Stimulated activated CD4-positive, alpha-beta T cell treated with anti-CD3 and anti-CD28 coated beads, Interleukin-2, amount 100 ng/mL, for 24 hours (primary cell): ENCODE results near the gene TNFRSF18.
"Not testable (repeated sequence)": the region's sequence is repeated elsewhere in the genome, so short reads cannot be mapped to it uniquely, and the experiment has no call there.

ENCODE experiments used
- DNase-seq, 2 donors: peaks; one replicate each; pipeline ENCODE4 v3.0.0-alpha.2; 2020

The TNFRSF18 gene

GRCh38 chr1:1206376-1206965, at the start of gene TNFRSF18:
Gene TNFRSF18, minus strand, starts transcription at chr1:1206592. Its CDS starts 21 bp downstream, at chr1:1206571.
- DNase-seq: peak; percentile 60 to 73

GRCh38 chr1:1255611-1256010, 49.2 kb upstream of the TNFRSF18 start:
- no peak for DNase-seq

DNA sequence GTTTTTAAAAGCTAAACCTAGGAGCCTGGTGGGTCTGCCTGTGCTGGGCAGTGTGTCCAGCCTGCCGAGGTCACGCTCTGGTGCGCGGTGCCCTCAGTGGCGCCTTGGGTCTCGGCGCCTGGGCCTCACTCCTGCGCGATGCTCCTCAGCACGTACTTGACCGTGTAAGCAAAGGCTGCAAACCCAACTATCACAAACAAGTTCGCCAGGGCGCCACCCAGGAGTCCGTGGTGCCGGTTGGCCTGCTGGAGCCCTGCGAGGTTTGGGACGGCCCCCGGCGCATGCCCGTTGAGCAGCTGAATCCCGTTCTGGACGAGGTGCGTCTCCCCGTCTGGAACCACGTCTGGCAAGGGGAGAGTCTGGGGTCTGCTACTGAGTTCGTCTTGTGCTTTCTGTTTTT, 48.7 kb upstream of the TNFRSF18 start:
- DNase-seq: no peak

DNA sequence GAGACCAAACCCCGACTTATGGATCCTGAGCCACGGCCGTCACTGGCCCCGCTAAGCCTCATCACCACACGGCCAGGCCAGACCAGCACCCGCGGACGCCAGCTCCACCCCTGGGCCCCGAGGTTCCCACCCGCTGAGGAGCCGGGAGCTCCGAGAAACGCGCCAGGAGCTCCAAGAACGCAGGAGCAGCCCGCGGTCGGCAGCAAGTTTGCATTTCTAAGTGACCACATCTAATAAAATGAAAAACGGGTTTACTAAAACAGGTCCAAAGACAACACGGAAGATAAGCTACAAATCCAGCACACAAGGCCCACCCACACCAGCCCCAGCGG, 48.2 kb upstream of the TNFRSF18 start:
- DNase-seq: no peak

- DNase-seq: no peak
These were observed 47.7 kb upstream of the TNFRSF18 start for GRCh38 chr1:1253972-1254666.

DNA sequence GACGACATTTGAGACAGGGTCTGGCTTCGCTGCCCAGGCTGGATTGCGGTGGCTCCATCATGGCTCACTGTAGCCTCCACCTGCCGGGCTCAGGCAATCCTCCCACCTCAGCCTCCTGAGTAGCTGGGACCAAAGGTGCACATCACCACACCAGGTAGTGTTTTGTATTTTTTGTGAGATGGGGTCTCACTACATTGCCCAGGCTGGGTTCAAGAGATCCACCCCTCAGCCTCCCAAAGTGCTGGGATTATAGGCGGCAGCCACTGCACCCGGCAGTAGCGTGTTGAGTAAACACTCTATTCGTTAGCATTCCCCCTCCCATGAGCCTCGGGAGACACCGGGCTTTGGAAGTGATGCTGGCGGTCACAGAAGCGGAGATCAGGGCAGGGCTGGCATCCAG, 46.9 kb upstream of the TNFRSF18 start:
- no peak for DNase-seq

GRCh38 chr1:1250786-1251284, 44.4 kb upstream of the TNFRSF18 start:
- peak; percentile 61 to 64 for DNase-seq

DNA sequence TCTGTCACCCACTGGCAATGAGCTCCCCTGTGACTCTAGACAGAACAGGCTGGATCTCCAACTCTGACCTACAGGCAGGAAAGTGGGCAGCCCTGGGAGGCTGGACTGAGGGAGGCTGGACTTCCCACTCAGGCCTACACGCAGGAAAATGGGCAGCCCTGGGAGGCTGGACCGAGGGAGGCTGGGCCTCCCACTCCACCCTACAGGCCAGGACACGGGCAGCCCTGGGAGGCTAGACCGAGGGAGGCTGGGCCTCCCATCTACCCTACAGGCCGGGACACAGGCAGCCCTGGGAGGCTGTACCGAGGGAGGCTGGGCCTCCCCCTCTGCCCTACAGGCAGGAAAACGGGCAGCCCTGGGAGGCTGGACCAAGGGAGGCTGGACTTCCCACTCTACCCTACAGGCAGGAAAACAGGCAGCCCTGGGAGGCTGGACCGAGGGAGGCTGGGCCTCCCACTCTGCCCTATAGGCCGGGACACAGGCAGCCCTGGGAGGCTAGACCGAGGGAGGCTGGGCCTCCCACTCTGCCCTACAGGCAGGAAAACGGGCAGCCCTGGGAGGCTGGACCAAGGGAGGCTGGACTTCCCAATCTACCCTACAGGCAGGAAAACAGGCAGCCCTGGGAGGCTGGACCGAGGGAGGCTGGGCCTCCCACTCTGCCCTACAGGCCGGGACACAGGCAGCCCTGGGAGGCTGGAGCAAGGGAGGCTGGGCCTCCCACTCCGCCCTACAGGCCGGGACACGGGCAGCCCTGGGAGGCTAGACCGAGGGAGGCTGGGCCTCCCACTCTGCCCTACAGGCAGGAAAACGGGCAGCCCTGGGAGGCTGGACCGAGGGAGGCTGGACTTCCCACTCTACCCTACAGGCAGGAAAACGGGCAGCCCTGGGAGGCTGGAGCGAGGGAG, 41.9 kb upstream of the TNFRSF18 start:
- not testable (repeated sequence) for DNase-seq

DNA sequence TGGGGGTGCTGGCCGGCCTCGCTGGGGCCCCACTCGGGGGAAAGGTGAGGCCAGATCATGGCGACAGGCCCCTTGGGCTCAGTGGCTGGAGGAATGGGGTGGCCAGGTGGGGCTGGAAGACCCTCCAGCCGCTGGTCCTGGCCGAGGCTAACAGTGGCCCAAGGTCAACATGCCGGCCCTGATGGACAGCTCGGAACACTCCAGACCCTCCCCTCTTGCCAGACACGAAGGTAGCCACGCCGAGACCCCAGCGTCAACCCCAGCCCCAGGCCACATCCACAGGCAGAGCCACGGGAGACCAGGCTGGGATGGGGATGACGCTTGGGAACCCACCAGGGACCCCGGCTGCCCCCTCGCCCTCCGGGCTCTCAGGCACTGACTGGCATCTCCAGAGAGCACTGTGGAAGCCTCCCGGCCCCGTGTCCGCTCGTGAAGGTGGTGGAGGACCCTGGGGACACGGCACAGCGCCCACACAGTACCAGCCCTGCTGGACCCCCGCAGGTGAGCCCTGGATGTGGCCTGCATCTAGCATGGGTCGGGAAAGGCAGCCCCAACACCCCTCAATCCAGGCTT, 41.0 kb upstream of the TNFRSF18 start:
- DNase-seq: no peak

DNA sequence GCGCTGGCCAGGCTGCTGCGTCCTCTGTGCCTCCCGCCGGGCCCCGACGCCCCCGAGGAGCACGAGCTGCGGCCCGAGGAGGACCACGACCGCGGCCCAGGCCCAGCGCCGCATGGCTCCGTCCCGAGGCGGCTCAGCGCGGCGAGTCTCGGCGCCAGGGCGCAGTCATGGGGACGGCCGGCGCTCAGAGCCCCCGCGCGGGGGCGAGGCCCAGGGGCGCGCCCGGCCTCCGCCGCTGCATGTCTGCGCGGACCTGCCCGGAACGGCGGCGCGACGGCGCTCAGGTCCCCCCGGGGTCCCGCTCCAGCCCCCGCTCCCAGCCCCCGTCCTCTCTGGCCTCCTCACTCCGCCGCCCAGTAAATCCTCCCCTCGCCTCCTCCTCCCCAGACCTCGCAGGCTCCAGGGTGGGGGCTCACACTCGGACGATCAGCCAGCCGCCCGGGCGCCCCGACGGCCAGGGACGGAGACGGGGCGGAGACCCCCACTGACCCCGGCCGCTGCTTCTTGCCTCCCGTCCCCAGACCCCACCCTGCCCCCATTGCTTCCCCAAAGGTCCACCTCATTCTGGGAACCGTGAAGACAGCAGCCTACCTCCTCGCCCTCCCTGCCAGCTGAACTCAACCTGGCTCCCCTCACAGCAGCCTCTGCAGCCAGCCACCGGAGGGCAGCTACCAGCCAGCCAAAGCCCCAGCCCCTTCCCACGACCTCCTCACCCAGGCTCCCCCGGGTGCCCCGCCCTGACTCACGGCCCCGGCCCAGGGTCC, 40.4 kb upstream of the TNFRSF18 start, which contains the start of gene C1QTNF12:
TSS of gene C1QTNF12 (minus strand) at position 146 of the 764 bp plus-strand sequence. CDS start at position 114, 32 bp downstream.
- DNase-seq: no peak

GRCh38 chr1:1245817-1246576, 39.6 kb upstream of the TNFRSF18 start:
- DNase-seq: no peak

DNA sequence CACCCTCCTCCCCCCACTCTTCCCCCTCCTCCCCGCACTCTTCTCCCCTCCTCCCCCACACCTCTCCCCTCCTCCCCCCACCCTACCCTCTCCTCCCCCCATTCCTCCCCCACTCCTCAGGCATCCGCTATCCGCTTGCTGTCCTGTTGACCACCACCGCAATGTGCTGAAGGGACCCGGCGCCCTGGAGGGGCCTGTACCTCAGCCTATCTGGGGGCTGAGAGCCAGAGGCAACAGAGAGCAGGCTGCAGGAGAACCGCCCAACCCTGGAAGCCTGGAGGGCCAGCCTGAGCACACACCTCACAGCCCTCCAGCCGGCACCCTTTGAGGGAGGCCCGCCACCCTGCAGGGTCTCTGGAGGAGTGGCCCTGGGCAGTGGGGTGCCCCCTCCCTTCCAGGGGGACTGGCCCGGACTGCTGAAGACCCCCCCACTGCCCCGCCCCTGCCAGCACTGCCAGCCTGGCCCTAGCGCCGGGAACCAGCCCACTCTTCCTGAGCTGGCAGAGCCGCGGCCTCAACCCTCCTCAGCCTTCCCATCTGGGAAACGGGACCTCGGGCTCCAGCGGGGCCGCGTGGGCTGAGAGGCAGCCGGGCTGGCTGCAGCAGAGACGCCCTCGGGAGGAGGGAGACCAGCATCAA, 38.9 kb upstream of the TNFRSF18 start:
- no peak for DNase-seq

GRCh38 chr1:1244192-1244811, 37.9 kb upstream of the TNFRSF18 start:
- DNase-seq: no peak

GRCh38 chr1:1243807-1244191, 37.4 kb upstream of the TNFRSF18 start:
- DNase-seq: no peak

DNA sequence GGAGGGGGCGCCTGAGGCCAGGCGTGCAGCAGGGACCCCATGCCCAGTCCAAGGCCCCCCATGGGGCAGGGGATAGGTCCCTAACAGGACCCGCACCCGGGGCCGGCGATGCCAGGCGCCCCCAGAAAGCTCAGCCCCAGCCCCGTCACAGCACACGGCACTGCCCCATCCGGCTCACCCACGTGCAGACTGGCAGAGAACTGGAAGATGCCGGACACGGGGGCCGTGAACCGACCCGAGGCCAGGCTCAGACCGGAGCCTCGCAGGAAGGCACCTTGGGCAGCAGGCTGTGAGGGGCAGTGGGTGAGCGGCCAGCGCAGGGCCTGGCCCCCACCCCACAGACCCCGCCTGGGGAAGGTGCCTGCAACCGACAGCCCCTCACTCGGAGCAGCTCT, 36.9 kb upstream of the TNFRSF18 start:
- no peak for DNase-seq

DNA sequence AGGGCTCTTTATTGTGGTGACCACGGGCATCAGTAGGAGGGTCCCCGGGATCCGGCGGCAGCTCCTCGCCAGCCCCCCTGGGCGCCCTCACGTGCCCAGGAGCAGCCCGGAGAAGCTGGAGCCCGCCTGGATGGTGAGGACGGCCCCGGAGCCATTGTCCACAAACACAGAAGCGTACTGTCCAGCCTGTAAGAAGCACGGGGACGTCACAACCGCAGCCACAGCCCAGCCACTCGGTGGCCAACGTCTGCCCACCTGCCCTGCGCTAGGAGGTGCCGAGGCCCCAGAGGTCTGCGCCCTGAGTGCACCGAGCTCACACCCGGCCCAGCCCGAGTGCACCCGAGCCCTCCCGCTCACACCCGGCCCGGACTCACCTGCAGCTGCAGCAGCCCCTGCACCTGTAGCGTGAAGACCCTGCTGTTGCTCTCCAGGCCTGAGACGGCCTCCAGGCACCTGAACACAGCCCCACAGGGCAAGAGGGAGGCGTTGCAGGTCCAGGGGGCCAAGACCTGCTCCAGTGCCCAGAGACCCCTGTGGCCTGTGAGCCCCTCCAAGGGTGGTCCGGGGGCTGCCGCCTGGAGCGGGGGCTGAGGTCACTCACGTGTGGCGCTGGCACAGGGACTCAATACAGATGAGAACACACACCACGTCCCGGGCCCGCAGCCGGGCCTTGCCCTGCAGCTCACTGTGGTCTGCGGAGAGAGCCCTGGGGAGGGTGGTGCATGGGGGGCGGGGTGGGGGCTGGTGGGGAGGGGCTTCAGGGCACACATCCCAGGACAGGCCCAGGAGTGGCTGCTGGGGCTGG, 36.3 kb upstream of the TNFRSF18 start:
- DNase-seq: no peak

- DNase-seq: no peak
These were observed 35.3 kb upstream of the TNFRSF18 start for GRCh38 chr1:1241588-1242219.

- no peak for DNase-seq
These were observed 34.6 kb upstream of the TNFRSF18 start for GRCh38 chr1:1240822-1241587.
